ENCODE measurements around the gene TJP2.

The TJP2 gene

GRCh38 chr9:69250681-69251080 lies 76.6 kb downstream of the TJP2 start:
- no peak for TF ChIP-seq CTCF (IDR thresholded peaks at IDR 0.05; ENCODE audit: insufficient read depth, low read depth, low read length, missing control alignments)
- DNase-seq (ENCODE audit: low read depth) = no peak
- H3K4me3 ChIP-seq (ENCODE audit: low read depth, low read length) = no peak overlapping the region

GRCh38 chr9:69252436-69252835 lies 78.4 kb downstream of the TJP2 start:
- no peak for TF ChIP-seq CTCF (IDR thresholded peaks at IDR 0.05; ENCODE audit: insufficient read depth, low read depth, low read length, missing control alignments)
- H3K4me3 ChIP-seq (ENCODE audit: low read depth, low read length) = no peak overlapping the region
- DNase-seq (ENCODE audit: low read depth) = no peak

GRCh38 chr9:69253057-69253456 lies 79.0 kb downstream of the TJP2 start:
- TF ChIP-seq CTCF (IDR thresholded peaks at IDR 0.05; ENCODE audit: insufficient read depth, low read depth, low read length, missing control alignments) = no peak
- H3K4me3 ChIP-seq (ENCODE audit: low read depth, low read length) = no peak overlapping the region
- no peak for DNase-seq (ENCODE audit: low read depth)

GRCh38 chr9:69254223-69254622 lies 80.1 kb downstream of the TJP2 start:
- no peak for DNase-seq (ENCODE audit: low read depth)
- TF ChIP-seq CTCF (IDR thresholded peaks at IDR 0.05; ENCODE audit: insufficient read depth, low read depth, low read length, missing control alignments) = no peak
- H3K4me3 ChIP-seq (ENCODE audit: low read depth, low read length) = no peak overlapping the region

- no peak for TF ChIP-seq CTCF (IDR thresholded peaks at IDR 0.05; ENCODE audit: insufficient read depth, low read depth, low read length, missing control alignments)
- no peak overlapping the region for H3K4me3 ChIP-seq (ENCODE audit: low read depth, low read length)
- DNase-seq (ENCODE audit: low read depth) = no peak
These were observed 81.5 kb downstream of the TJP2 start for GRCh38 chr9:69255591-69255990.

- no peak overlapping the region for H3K4me3 ChIP-seq (ENCODE audit: low read depth, low read length)
- no peak for TF ChIP-seq CTCF (IDR thresholded peaks at IDR 0.05; ENCODE audit: insufficient read depth, low read depth, low read length, missing control alignments)
- DNase-seq (ENCODE audit: low read depth) = no peak
These were observed 84.5 kb downstream of the TJP2 start for GRCh38 chr9:69258551-69258950.

GRCh38 chr9:69260161-69260560 lies 86.1 kb downstream of the TJP2 start:
- no peak for DNase-seq (ENCODE audit: low read depth)
- no peak for TF ChIP-seq CTCF (IDR thresholded peaks at IDR 0.05; ENCODE audit: insufficient read depth, low read depth, low read length, missing control alignments)
- H3K4me3 ChIP-seq (ENCODE audit: low read depth, low read length) = no peak overlapping the region
